ENCODE measurements around the gene PLEKHB2. TPM values are rescaled to one million over a fixed set of nuclear protein-coding genes. Genes with fewer than 3 reads are reported as not detected.
A peak's percentile ranks its signal among the peaks of the same experiment; 100 is the strongest.
"Not testable (repeated sequence)": the region's sequence is repeated elsewhere in the genome, so short reads cannot be mapped to it uniquely, and the experiment has no call there.

Gene PLEKHB2
- polyA plus RNA-seq = 100 to 1,000 TPM in 2 of 3 donors, 10 to 100 TPM in 1; 84.6 to 146 (median 112) TPM

- peak within 1 kb of the TSS; percentile 93 to 98 (median 97) for H3K4me3 Mint-ChIP-seq
Measured at GRCh38 chr2:131105156-131105949, at the start of gene PLEKHB2. PLEKHB2 (plus strand) TSS chr2:131105336; CDS start chr2:131120942, 15,606 bp downstream.

GRCh38 chr2:131056204-131056931 is 48.8 kb upstream of the PLEKHB2 start:
- Mint-ChIP-seq H3K27ac (peak overlapping the region in 5 of 6 donors; percentile 16 to 58 (median 29)), H3K4me3 (no peak overlapping the region), H3K36me3 (peaks cover 10 to 37% (median 13%) of the 10 kb centered on the region in 3 donors), H3K9me3 (no peaks in the 10 kb centered on the region), H3K4me1 (peaks cover 37 to 58% of the 10 kb centered on the region in 2 donors), H3K27me3 (ENCODE audit: low read depth in 3 of 3) (peaks cover 0 to 3% (median 3%) of the 10 kb centered on the region in 3 donors)
- DNase-seq = no peak

More at GRCh38 chr2:131105156-131105949, at the start of gene PLEKHB2:
- Mint-ChIP-seq H3K9me3 (no peaks in the 10 kb centered on the region), H3K27me3 (ENCODE audit: low read depth in 3 of 3) (peaks cover 4 to 20% (median 14%) of the 10 kb centered on the region in 3 donors), H3K36me3 (peaks cover 0 to 3% (median 0%) of the 10 kb centered on the region in 3 donors), H3K27ac (peak within 1 kb of the TSS; percentile 95 to 100 (median 97)), H3K4me1 (peaks cover 37 to 51% of the 10 kb centered on the region in 2 donors)
- peak; percentile 96 to 97 (median 96) for DNase-seq

GRCh38 chr2:131056932-131057287 is 48.2 kb upstream of the PLEKHB2 start:
- Mint-ChIP-seq H3K27me3 (ENCODE audit: low read depth in 3 of 3) (peaks cover 0 to 3% (median 3%) of the 10 kb centered on the region in 3 donors), H3K9me3 (no peaks in the 10 kb centered on the region), H3K36me3 (peaks cover 4 to 31% (median 8%) of the 10 kb centered on the region in 3 donors), H3K27ac (peak overlapping the region in 2 of 6 donors; percentile 16 to 47), H3K4me3 (no peak overlapping the region), H3K4me1 (peaks cover 39 to 63% of the 10 kb centered on the region in 2 donors)
- DNase-seq = no peak

GRCh38 chr2:131058214-131058843 is 46.8 kb upstream of the PLEKHB2 start:
- H3K9me3 Mint-ChIP-seq = no peaks in the 10 kb centered on the region
- peaks cover 44 to 73% of the 10 kb centered on the region in 2 donors for H3K4me1 Mint-ChIP-seq
- peak overlapping the region in 2 of 6 donors; percentile 36 to 69 for H3K27ac Mint-ChIP-seq
- DNase-seq = no peak
- H3K27me3 Mint-ChIP-seq (ENCODE audit: low read depth in 3 of 3) = peaks cover 0 to 3% (median 3%) of the 10 kb centered on the region in 3 donors
- peaks cover 0 to 18% (median 5%) of the 10 kb centered on the region in 3 donors for H3K36me3 Mint-ChIP-seq
- H3K4me3 Mint-ChIP-seq = no peak overlapping the region

GRCh38 chr2:131058920-131059319 is 46.2 kb upstream of the PLEKHB2 start:
- Mint-ChIP-seq H3K27me3 (ENCODE audit: low read depth in 3 of 3) (peaks cover 0 to 3% (median 3%) of the 10 kb centered on the region in 3 donors), H3K4me1 (peaks cover 46 to 79% of the 10 kb centered on the region in 2 donors), H3K9me3 (no peaks in the 10 kb centered on the region), H3K36me3 (peaks cover 0 to 14% (median 5%) of the 10 kb centered on the region in 3 donors), H3K27ac (no peak overlapping the region), H3K4me3 (no peak overlapping the region)
- no peak for DNase-seq

- peaks cover 39 to 83% of the 10 kb centered on the region in 2 donors for H3K4me1 Mint-ChIP-seq
- H3K9me3 Mint-ChIP-seq = no peaks in the 10 kb centered on the region
- H3K4me3 Mint-ChIP-seq = no peak overlapping the region
- peaks cover 0 to 1% (median 0%) of the 10 kb centered on the region in 3 donors for H3K27me3 Mint-ChIP-seq (ENCODE audit: low read depth in 3 of 3)
- no peak for DNase-seq
- peaks cover 4 to 19% (median 9%) of the 10 kb centered on the region in 3 donors for H3K36me3 Mint-ChIP-seq
- H3K27ac Mint-ChIP-seq = peak overlapping the region in 2 of 6 donors; percentile 24 to 58
Measured at GRCh38 chr2:131063501-131064283, 41.4 kb upstream of the PLEKHB2 start.

GRCh38 chr2:131064589-131065512 is 40.3 kb upstream of the PLEKHB2 start:
- peaks cover 4 to 19% (median 9%) of the 10 kb centered on the region in 3 donors for H3K36me3 Mint-ChIP-seq
- no peak overlapping the region for H3K4me3 Mint-ChIP-seq
- H3K27ac Mint-ChIP-seq = peak overlapping the region in 3 of 6 donors; percentile 0 to 46 (median 36)
- no peak for DNase-seq
- H3K4me1 Mint-ChIP-seq = peaks cover 34 to 72% of the 10 kb centered on the region in 2 donors
- H3K27me3 Mint-ChIP-seq (ENCODE audit: low read depth in 3 of 3) = peaks cover 0 to 1% (median 0%) of the 10 kb centered on the region in 3 donors
- H3K9me3 Mint-ChIP-seq = no peaks in the 10 kb centered on the region

GRCh38 chr2:131067465-131068125 is 37.5 kb upstream of the PLEKHB2 start:
- H3K36me3 Mint-ChIP-seq = peaks cover 18 to 24% (median 19%) of the 10 kb centered on the region in 3 donors
- H3K27ac Mint-ChIP-seq = peak overlapping the region in 2 of 6 donors; percentile 42 to 82
- H3K4me3 Mint-ChIP-seq = no peak overlapping the region
- H3K4me1 Mint-ChIP-seq = peaks cover 24 to 66% of the 10 kb centered on the region in 2 donors
- H3K9me3 Mint-ChIP-seq = no peaks in the 10 kb centered on the region
- peaks cover 0 to 3% (median 0%) of the 10 kb centered on the region in 3 donors for H3K27me3 Mint-ChIP-seq (ENCODE audit: low read depth in 3 of 3)
- no peak for DNase-seq

- not testable (repeated sequence) for H3K9me3 Mint-ChIP-seq; H3K27me3 Mint-ChIP-seq (ENCODE audit: low read depth in 3 of 3); H3K27ac Mint-ChIP-seq; H3K4me3 Mint-ChIP-seq; DNase-seq
- peaks cover 18 to 24% (median 19%) of the 10 kb centered on the region in 3 donors for H3K36me3 Mint-ChIP-seq
- H3K4me1 Mint-ChIP-seq = peaks cover 24 to 64% of the 10 kb centered on the region in 2 donors
Measured at GRCh38 chr2:131068172-131068571, 37.0 kb upstream of the PLEKHB2 start.

- not testable (repeated sequence) for H3K4me3 Mint-ChIP-seq; DNase-seq; H3K9me3 Mint-ChIP-seq; H3K27me3 Mint-ChIP-seq (ENCODE audit: low read depth in 3 of 3); H3K27ac Mint-ChIP-seq
- H3K36me3 Mint-ChIP-seq = peaks cover 8 to 44% (median 20%) of the 10 kb centered on the region in 3 donors
- peaks cover 44 to 74% of the 10 kb centered on the region in 2 donors for H3K4me1 Mint-ChIP-seq
Measured at GRCh38 chr2:131075578-131075977, 29.6 kb upstream of the PLEKHB2 start.

GRCh38 chr2:131076707-131077106 is 28.4 kb upstream of the PLEKHB2 start:
- DNase-seq = no peak
- Mint-ChIP-seq H3K27ac (peak overlapping the region in 1 of 6 donors; percentile 67), H3K9me3 (no peaks in the 10 kb centered on the region), H3K36me3 (peaks cover 9 to 47% (median 24%) of the 10 kb centered on the region in 3 donors), H3K4me1 (peaks cover 51 to 78% of the 10 kb centered on the region in 2 donors), H3K27me3 (ENCODE audit: low read depth in 3 of 3) (peaks cover under 1 to 8% (median 4%) of the 10 kb centered on the region in 3 donors), H3K4me3 (no peak overlapping the region)
